HTERT RPE-1 (cell line): ENCODE results near the gene IL33.

Source experiments
- in situ Hi-C: fragments of 300-500 bp; cut with MboI; formaldehyde crosslinking; loops from 4 replicates; pipeline ENCODE4 v1.14.3; 2020; ENCODE audit warnings: low sequenced_read_pairs

IL33 gene

GRCh38 chr9:6277417-6277816, 61.8 kb downstream of the IL33 start:
- in situ Hi-C loops: no loop called here

DNA sequence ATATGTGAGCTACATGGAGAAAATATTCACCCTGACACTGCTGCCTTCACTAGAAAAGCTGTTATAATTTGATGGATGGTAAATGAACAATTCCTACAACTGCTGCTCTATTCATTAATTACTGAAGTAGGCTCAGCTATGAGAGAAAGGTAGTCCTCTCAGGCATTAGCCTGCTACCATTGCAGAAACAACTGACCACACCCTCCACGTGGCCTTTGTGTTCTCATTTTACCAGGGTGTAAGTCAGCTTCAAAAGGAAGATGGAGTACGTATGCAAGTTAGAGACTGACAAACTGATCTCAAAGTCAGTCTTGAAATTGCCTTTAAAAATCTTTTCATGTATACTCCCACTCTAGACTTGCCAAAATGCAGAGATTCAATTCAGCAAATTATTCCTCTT, 86.3 kb downstream of the IL33 start:
- in situ Hi-C loops: no loop called here

DNA sequence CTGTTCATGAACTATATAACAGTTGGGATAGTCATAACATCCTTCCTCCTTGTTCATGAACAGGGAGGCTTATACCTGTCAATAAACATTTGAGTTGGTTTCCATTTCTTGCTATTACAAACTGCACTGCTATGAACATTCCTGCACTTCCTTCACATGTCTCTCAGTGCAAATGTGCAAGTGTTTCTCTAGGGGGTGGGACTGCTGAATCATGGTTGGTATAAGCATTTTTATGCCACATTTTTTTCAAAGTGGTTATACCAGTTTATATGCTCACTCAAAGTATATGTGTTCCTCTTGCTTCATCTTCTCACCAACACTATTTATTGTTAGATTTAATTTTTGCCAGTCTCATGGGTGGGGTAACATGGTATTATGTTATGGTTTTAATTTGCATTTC, 86.8 kb downstream of the IL33 start:
- in situ Hi-C loops: no loop called here

DNA sequence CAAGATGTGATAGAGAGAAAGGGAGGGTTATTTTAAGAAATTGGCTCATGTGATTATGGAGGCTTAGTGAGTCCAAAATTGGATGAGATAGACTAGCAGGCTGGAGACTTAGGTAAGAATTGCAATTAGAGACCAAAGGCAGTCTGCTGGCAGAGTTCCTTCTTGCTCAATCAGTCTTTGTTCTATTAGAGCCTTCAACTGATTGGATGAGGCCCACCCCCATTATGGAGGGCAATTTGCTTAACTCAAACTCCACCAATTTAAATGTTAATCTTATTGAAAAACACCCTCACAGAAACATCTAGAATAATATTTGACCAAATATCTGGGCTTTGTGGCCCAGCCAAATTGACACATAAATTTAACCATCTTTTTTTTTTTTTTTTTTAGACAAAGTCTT, 88.6 kb downstream of the IL33 start:
- in situ Hi-C loops: no loop called here

- in situ Hi-C loops: no loop called here
Measured at GRCh38 chr9:6305954-6306563, 90.5 kb downstream of the IL33 start.
